Transverse colon (tissue), 4 donors: ENCODE data around the gene ME3. TPM values are rescaled to one million over a fixed set of nuclear protein-coding genes. Genes with fewer than 3 reads are reported as not detected.

ENCODE experiments used
- DNase-seq: peaks from one replicate; pipeline ENCODE4 v3.0.0-alpha.2; 2019
- H3K27ac ChIP-seq, 4 donors: fragments of 200-600 bp; sonication (generic); 2 replicates each; pipeline ENCODE4 v1.5.1; 2016 to 2018; ENCODE audit warnings: inconsistent platforms in 4 of 4
- H3K27me3 ChIP-seq: fragments of 200-600 bp; sonication (generic); 2 replicates; pipeline ENCODE4 v1.5.1; 2017; ENCODE audit warnings: inconsistent platforms
- H3K36me3 ChIP-seq, 4 donors: fragments of 200-600 bp; sonication (generic); 2 replicates each; pipeline ENCODE4 v1.5.1; 2017 to 2019; ENCODE audit warnings: inconsistent platforms in 4 of 4
- H3K4me1 ChIP-seq, 4 donors: fragments of 200-600 bp; sonication (generic); 2 replicates each; pipeline ENCODE4 v1.5.1; 2017 to 2020; ENCODE audit warnings: inconsistent platforms in 4 of 4
- H3K4me3 ChIP-seq, 4 donors: fragments of 200-600 bp; sonication (generic); 1 replicate in 1 of 4; 2 replicates in 3 of 4; pipeline versions ENCODE4 v1.5.1 to v1.6.1; 2017 to 2019; ENCODE audit warnings: inconsistent platforms in 4 of 4
- H3K9me3 ChIP-seq, 2 donors: fragments of 200-600 bp; sonication (generic); 2 replicates each; pipeline ENCODE4 v1.5.1; 2017 to 2019; ENCODE audit warnings: inconsistent platforms in 2 of 2
- CTCF ChIP-seq, 5 experiments: fragments of 200-600 bp in 3 of 5; fragments of 450-650 bp in 2 of 5; sonication (generic) in 3 of 5; IDR thresholded peaks; 1 replicate in 2 of 5; 2 replicates in 3 of 5; pipeline ENCODE4 v1.5.1; 2016 to 2017; ENCODE audit warnings: antibody characterized with exemption in 5 of 5, inconsistent platforms in 3 of 5, mild to moderate bottlenecking in 2 of 5, moderate library complexity in 1 of 5
- EP300 ChIP-seq: sonication (generic); formaldehyde crosslinking; IDR thresholded peaks from one replicate; pipeline ENCODE4 v1.6.1; 2017; ENCODE audit warnings: antibody characterized with exemption, low read depth
- POLR2A ChIP-seq: fragments of 450-650 bp; IDR thresholded peaks from one replicate; pipeline ENCODE4 v1.6.1; 2016; ENCODE audit warnings: antibody characterized with exemption, mild to moderate bottlenecking, moderate library complexity
- POLR2AphosphoS5 ChIP-seq, 3 donors: sonication (generic); formaldehyde crosslinking; IDR thresholded peaks; one replicate each; pipeline ENCODE4 v1.6.1; 2016; ENCODE audit warnings: antibody characterized with exemption in 3 of 3
- WGBS, 2 donors: methylation state at CpG; one replicate each; pipeline ENCODE4 v1.1.5; 2018; ENCODE audit warnings: low coverage in 1 of 2; 5-methylcytosine and 5-hydroxymethylcytosine counted together
- in situ Hi-C, 4 donors: fragments of 200-750 bp; cut with MboI; loops; one replicate each; pipeline versions ENCODE4 v1.15.0 to v1.15.1; 2017; ENCODE audit warnings: low sequenced_read_pairs in 3 of 4, low pct_ligation_motif_present in 1 of 4, low pct_unique_long_range_greater_than_20kb in 1 of 4
- intact Hi-C: fragments of 100-400 bp; cut with DNase I; formaldehyde crosslinking; loops from one replicate; pipeline ENCODE4 v1.15.1; 2023; ENCODE audit warnings: low total_unique reads
- total RNA-seq, 4 donors: library from RNA; depleted of rRNA; stranded (reverse); fragments of >200 nt; gene quantifications; one replicate each; pipeline ENCODE4 v1.1.0, GENCODE V29; 2016

The ME3 gene
- total RNA-seq, 4 donors from 2014 or later, result 91.8 to 258 (median 116) TPM

DNA sequence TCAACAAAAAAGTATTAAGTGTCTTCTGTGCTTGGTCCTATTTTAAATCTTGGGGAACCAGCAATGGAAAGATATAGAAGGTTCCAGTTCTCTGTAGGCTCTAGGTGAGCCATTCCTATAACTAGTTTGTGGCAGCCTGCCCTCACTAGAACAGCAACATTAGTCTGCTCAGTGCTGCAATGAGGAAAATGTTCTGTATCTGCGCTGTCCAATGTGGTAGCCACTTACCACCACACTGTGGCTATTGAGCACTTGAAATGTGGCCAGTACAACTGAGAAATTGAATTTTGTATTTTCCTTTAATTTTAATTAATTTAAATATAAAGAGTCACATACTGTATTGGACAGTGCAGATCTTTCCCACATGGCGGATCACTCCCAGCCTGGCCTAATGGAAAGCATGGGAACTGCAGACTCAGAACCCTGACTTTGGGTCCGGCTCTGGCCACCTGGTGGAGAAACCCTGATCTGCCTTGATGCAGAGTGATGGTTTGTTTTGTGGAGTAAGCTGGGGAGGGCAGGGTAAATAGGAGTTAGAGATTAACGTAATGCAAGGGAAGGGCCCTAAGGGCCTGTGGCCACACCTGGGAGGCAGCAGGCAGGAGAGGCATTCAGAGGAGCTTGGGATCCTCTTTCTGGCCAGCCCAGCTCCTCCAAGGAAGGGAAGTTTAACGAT lies 101.0 kb downstream of the ME3 start:
- H3K36me3 ChIP-seq, result no peaks in the 10 kb centered on the region
- no peaks in the 10 kb centered on the region for H3K9me3 ChIP-seq
- H3K4me3 ChIP-seq, result no peak overlapping the region
- peak; percentile 53 for DNase-seq
- TF ChIP-seq POLR2AphosphoS5 (IDR thresholded peaks at IDR 0.05) (peak in 1 of 3 donors; percentile 17), POLR2A (no peak), CTCF (IDR thresholded peaks at IDR 0.05) (peak; percentile 43 to 82 (median 54)), EP300 (no peak)
- H3K27ac ChIP-seq, result peak overlapping the region; percentile 10 to 42 (median 28)
- in situ Hi-C loops (no loop called here), intact Hi-C loops (no loop called here)
- H3K27me3 ChIP-seq, result no peaks in the 10 kb centered on the region
- 64 to 77% methylated on average over 4 to 5 of the region's 5 CpGs for WGBS, 2 donors
- H3K4me1 ChIP-seq, result peaks cover 0 to 41% (median 17%) of the 10 kb centered on the region in 4 donors

DNA sequence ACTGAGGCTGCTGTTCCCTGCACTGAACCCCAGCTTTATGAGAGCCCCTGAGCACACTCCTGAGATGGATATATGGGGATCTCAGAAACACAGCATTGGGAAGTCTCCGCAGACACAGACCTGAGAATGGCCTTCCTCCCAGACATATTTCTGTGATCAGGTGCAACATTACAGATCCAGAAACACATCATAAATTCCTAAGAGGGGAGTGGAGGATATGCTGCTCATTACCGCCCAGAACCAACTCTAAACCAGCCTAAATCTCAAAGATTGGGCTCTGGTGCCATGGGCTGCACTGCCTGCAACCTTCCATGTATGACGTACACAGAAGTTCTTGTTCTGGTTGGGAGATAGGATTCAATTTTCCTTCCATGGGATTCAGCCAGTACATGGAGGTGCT lies 102.0 kb downstream of the ME3 start:
- intact Hi-C loops, result no loop called here
- Histone ChIP-seq H3K4me3 (no peak overlapping the region), H3K36me3 (no peaks in the 10 kb centered on the region), H3K27me3 (no peaks in the 10 kb centered on the region), H3K27ac (peak overlapping the region; percentile 6 to 34 (median 25)), H3K4me1 (peaks cover 0 to 41% (median 17%) of the 10 kb centered on the region in 4 donors), H3K9me3 (no peaks in the 10 kb centered on the region)
- WGBS, 2 donors, result 58% methylated on average over 3 of the region's 3 CpGs; no CpG with 5 or more reads in 1 of the 2 donors
- TF ChIP-seq CTCF (IDR thresholded peaks at IDR 0.05) (no peak), POLR2A (no peak), POLR2AphosphoS5 (IDR thresholded peaks at IDR 0.05) (no peak), EP300 (no peak)
- in situ Hi-C loops, result no loop called here
- no peak for DNase-seq

- H3K36me3 ChIP-seq, result no peaks in the 10 kb centered on the region
- H3K4me1 ChIP-seq, result peaks cover 0 to 41% (median 17%) of the 10 kb centered on the region in 4 donors
- TF ChIP-seq POLR2A, result no peak
- no peak for TF ChIP-seq EP300
- no peak for TF ChIP-seq CTCF (IDR thresholded peaks at IDR 0.05)
- no peak for TF ChIP-seq POLR2AphosphoS5 (IDR thresholded peaks at IDR 0.05)
- H3K27me3 ChIP-seq, result no peaks in the 10 kb centered on the region
- no peaks in the 10 kb centered on the region for H3K9me3 ChIP-seq
- in situ Hi-C loops (no loop called here), intact Hi-C loops (no loop called here)
- 42 to 90% methylated on average over 4 to 5 of the region's 5 CpGs for WGBS, 2 donors
- DNase-seq, result no peak
- H3K27ac ChIP-seq, result peak overlapping the region; percentile 1 to 33 (median 12)
- H3K4me3 ChIP-seq, result no peak overlapping the region
These were observed 102.4 kb downstream of the ME3 start for GRCh38 chr11:86570020-86570419.

DNA sequence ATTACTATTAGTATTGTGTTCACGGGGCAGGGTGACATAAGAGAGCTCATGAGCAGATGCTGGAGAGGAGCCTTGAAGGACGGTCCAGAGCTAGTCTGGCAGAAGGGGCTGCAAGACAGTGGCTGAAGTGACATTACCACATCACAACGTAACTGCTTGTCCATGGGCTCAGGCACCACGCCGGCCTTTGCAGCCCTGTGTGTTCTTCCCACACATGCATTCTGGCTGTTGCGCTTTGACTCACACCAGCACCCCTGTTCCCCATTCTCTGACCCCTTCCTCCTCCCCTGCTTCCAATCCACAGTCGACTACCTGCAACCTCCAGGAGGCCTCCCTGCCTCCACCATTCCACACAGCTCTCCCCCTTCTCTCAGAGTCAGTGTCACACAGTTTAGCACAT lies 103.3 kb downstream of the ME3 start:
- in situ Hi-C loops, result no loop called here
- WGBS, 2 donors, result 60 to 91% methylated on average over 1 to 7 of the region's 7 CpGs

More for the DNA sequence above, 103.3 kb downstream of the ME3 start:
- no peak for DNase-seq
- H3K9me3 ChIP-seq, result no peaks in the 10 kb centered on the region
- H3K27me3 ChIP-seq, result no peaks in the 10 kb centered on the region
- TF ChIP-seq POLR2A, result no peak
- no peak for TF ChIP-seq POLR2AphosphoS5 (IDR thresholded peaks at IDR 0.05)
- no peak for TF ChIP-seq EP300
- TF ChIP-seq CTCF (IDR thresholded peaks at IDR 0.05), result no peak
- no peak overlapping the region for H3K4me3 ChIP-seq
- H3K27ac ChIP-seq, result no peak overlapping the region
- intact Hi-C loops, result no loop called here
- H3K36me3 ChIP-seq, result no peaks in the 10 kb centered on the region
- H3K4me1 ChIP-seq, result peaks cover 0 to 32% (median 14%) of the 10 kb centered on the region in 4 donors
